Spleen (tissue), 11 donors: ENCODE measurements around the gene ENGASE. TPM values are rescaled to one million over a fixed set of nuclear protein-coding genes. Genes with fewer than 3 reads are reported as not detected.
A peak's percentile ranks its signal among the peaks of the same experiment; 100 is the strongest.

ENCODE experiments used
- DNase-seq: peaks from one replicate; pipeline ENCODE4 v3.0.0-alpha.2; 2020
- H3K27ac ChIP-seq, 8 donors: fragments of 200-600 bp; sonication (generic) in 7 of 8; 1 replicate in 4 of 8; 2 replicates in 4 of 8; pipeline versions ENCODE4 v1.5.0 to v1.8.0; 2016 to 2021; ENCODE audit warnings: inconsistent platforms in 4 of 8, mild to moderate bottlenecking in 4 of 8, moderate library complexity in 1 of 8
- H3K27me3 ChIP-seq, 7 donors: fragments of 200-600 bp; sonication (generic) in 6 of 7; replicated peaks in 1 of 7; 1 replicate in 4 of 7; 2 replicates in 3 of 7; pipeline versions ENCODE4 v1.5.0 to v1.8.0; 2016 to 2021; ENCODE audit warnings: inconsistent platforms in 3 of 7, mild to moderate bottlenecking in 1 of 7
- H3K36me3 ChIP-seq, 6 donors: fragments of 200-600 bp; sonication (generic) in 5 of 6; 1 replicate in 4 of 6; 2 replicates in 2 of 6; pipeline versions ENCODE4 v1.5.0 to v1.8.0; 2016 to 2021; ENCODE audit warnings: inconsistent platforms in 2 of 6
- H3K4me1 ChIP-seq, 6 donors: fragments of 200-600 bp; sonication (generic) in 5 of 6; 1 replicate in 3 of 6; 2 replicates in 3 of 6; pipeline versions ENCODE4 v1.5.0 to v1.8.0; 2016 to 2021; ENCODE audit warnings: inconsistent platforms in 3 of 6
- H3K4me3 ChIP-seq, 8 donors: fragments of 200-600 bp; sonication (generic) in 7 of 8; 1 replicate in 4 of 8; 2 replicates in 4 of 8; pipeline versions ENCODE4 v1.5.0 to v1.8.0; 2016 to 2021; ENCODE audit warnings: inconsistent platforms in 4 of 8, mild to moderate bottlenecking in 4 of 8, moderate library complexity in 2 of 8
- H3K9me3 ChIP-seq, 8 donors: fragments of 200-600 bp; sonication (generic) in 7 of 8; 1 replicate in 4 of 8; 2 replicates in 4 of 8; pipeline versions ENCODE4 v1.5.0 to v1.8.0; 2016 to 2021; ENCODE audit warnings: inconsistent platforms in 4 of 8
- CTCF ChIP-seq, 11 experiments: fragments of 200-600 bp in 7 of 11; fragments of 450-650 bp in 4 of 11; sonication (generic) in 4 of 11; IDR thresholded peaks in 8 of 11; conservative IDR thresholded peaks in 3 of 11; 1 replicate in 7 of 11; 2 replicates in 4 of 11; pipeline versions ENCODE4 v1.4.0 to v1.8.0; 2016 to 2021; ENCODE audit warnings: antibody characterized with exemption in 11 of 11, inconsistent platforms in 4 of 11, mild to moderate bottlenecking in 1 of 11
- POLR2A ChIP-seq, 3 donors: fragments of 450-650 bp; IDR thresholded peaks; one replicate each; pipeline ENCODE4 v1.5.1; 2017; ENCODE audit warnings: antibody characterized with exemption in 3 of 3, mild to moderate bottlenecking in 1 of 3
- POLR2AphosphoS5 ChIP-seq, 3 donors: sonication (generic); formaldehyde crosslinking; IDR thresholded peaks; one replicate each; pipeline ENCODE4 v1.5.1; 2017; ENCODE audit warnings: antibody characterized with exemption in 3 of 3
- WGBS, 5 donors: extraction: QIAGEN DNeasy Blood & Tissue Kit in 3 of 5; methylation state at CpG; one replicate each; pipeline versions ENCODE4 v1.1.5 to v1.1.7; 2013 to 2018; 5-methylcytosine and 5-hydroxymethylcytosine counted together
- intact Hi-C: fragments of 100-400 bp; cut with DNase I; formaldehyde crosslinking; loops from one replicate; pipeline ENCODE4 v1.15.0; 2023; ENCODE audit warnings: low total_unique reads
- polyA plus RNA-seq, 3 donors: library from polyadenylated mRNA; stranded (reverse); fragments of 200-250 nt; gene quantifications; one replicate each; pipeline ENCODE4 v1.2.1, GENCODE V29; 2013
- total RNA-seq, 7 donors: library from RNA; depleted of rRNA in 3 of 7; stranded (reverse); fragments of >200 nt in 3 of 7; fragmentation: NEBNext Ultra II Directional in 4 of 7; extraction: Animal tissue kit (Norgen Biotek cat#: 25700) in 4 of 7; gene quantifications; one replicate each; pipeline versions ENCODE4 v1.1.0 to v1.2.1, GENCODE V29; 2016 to 2021
- donor health status: healthy with polysubstance abuse.
- donor health status: DM: no; HTN: no; CAD: no; lungs with moderate emphysema.
- donor health status: DM: no; HTN: no; CAD: no.
- donor health status: Bipolar disorder and iron deficiency.
- donor health status: healthy.
- donor health status: DM: no; HTN: no; CAD: no.
- donor health status: DM: yes; HTN: yes; CAD: no.

ENGASE gene
- total and polyA plus RNA-seq, 10 donors, result 25.0 to 148 (median 93.2) TPM

- intact Hi-C loops, result no loop called here
- Histone ChIP-seq H3K9me3 (peaks cover 0 to 20% (median 13%) of the 10 kb centered on the region in 8 donors), H3K4me3 (no peak overlapping the region), H3K27ac (peak overlapping the region in 6 of 8 donors; percentile 23 to 71 (median 42)), H3K36me3 (peaks cover 0 to 9% (median 0%) of the 10 kb centered on the region in 6 donors), H3K4me1 (peaks cover 4 to 60% (median 20%) of the 10 kb centered on the region in 6 donors), H3K27me3 (peaks cover 0 to 24% (median 0%) of the 10 kb centered on the region in 7 donors)
- DNase-seq, result peak; percentile 31
- 69 to 83% (median 77%) methylated on average over 6 of the region's 6 CpGs for WGBS, 5 donors
- no peak for TF ChIP-seq POLR2A (IDR thresholded peaks at IDR 0.05)
- TF ChIP-seq CTCF (IDR thresholded peaks at IDR 0.05 in 8 of 11, conservative IDR thresholded peaks at IDR 0.05 in 3 of 11), result no peak
- no peak for TF ChIP-seq POLR2AphosphoS5 (IDR thresholded peaks at IDR 0.05)
These were observed 24.1 kb upstream of the ENGASE start for GRCh38 chr17:79050551-79050950.

- TF ChIP-seq CTCF (IDR thresholded peaks at IDR 0.05 in 8 of 11, conservative IDR thresholded peaks at IDR 0.05 in 3 of 11) (no peak), POLR2A (IDR thresholded peaks at IDR 0.05) (no peak), POLR2AphosphoS5 (IDR thresholded peaks at IDR 0.05) (no peak)
- intact Hi-C loops, result no loop called here
- H3K27ac ChIP-seq, result peak overlapping the region in 6 of 8 donors; percentile 23 to 71 (median 42)
- peaks cover 0 to 52% (median 13%) of the 10 kb centered on the region in 6 donors for H3K4me1 ChIP-seq
- peak; percentile 25 for DNase-seq
- H3K36me3 ChIP-seq, result peaks cover 0 to 9% (median 0%) of the 10 kb centered on the region in 6 donors
- peaks cover 0 to 20% (median 13%) of the 10 kb centered on the region in 8 donors for H3K9me3 ChIP-seq
- peaks cover 0 to 18% (median 0%) of the 10 kb centered on the region in 7 donors for H3K27me3 ChIP-seq
- whole genome bisulfite sequencing, 5 donors, result 71 to 78% (median 77%) methylated on average over 5 to 6 of the region's 6 CpGs
- no peak overlapping the region for H3K4me3 ChIP-seq
These were observed 23.3 kb upstream of the ENGASE start for GRCh38 chr17:79051306-79051705.

DNA sequence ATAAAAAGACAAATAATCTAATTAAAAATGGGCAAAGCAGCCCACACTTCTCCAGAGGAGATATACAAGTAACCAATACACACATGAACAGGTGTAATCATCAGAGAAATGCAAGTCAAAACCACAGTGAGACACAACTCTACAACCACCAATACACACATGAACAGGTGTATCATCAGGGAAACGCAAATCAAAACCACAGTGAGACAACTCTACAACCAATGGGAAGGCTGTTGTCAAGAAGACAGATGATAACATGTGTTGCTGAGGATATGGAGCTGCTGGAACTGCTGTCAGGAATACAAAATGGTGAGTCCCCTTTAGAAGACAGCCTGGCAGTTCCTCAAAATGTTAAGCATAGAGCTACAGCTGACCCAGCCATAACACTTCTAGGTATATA, 22.5 kb upstream of the ENGASE start:
- Histone ChIP-seq H3K4me3 (no peak overlapping the region), H3K4me1 (peaks cover 0 to 44% (median 9%) of the 10 kb centered on the region in 6 donors), H3K9me3 (peaks cover 0 to 20% (median 13%) of the 10 kb centered on the region in 8 donors), H3K27ac (peak overlapping the region in 7 of 8 donors; percentile 20 to 71 (median 60)), H3K27me3 (peaks cover 0 to 15% (median 0%) of the 10 kb centered on the region in 7 donors), H3K36me3 (peaks cover 0 to 9% (median 0%) of the 10 kb centered on the region in 6 donors)
- DNase-seq, result no peak
- 54 to 92% (median 65%) methylated on average over 1 of the region's 1 CpG for WGBS, 5 donors
- TF ChIP-seq POLR2AphosphoS5 (IDR thresholded peaks at IDR 0.05) (no peak), CTCF (IDR thresholded peaks at IDR 0.05 in 8 of 11, conservative IDR thresholded peaks at IDR 0.05 in 3 of 11) (no peak), POLR2A (IDR thresholded peaks at IDR 0.05) (no peak)
- intact Hi-C loops, result no loop called here

GRCh38 chr17:79053251-79053925, 21.2 kb upstream of the ENGASE start:
- no peak overlapping the region for H3K4me3 ChIP-seq
- intact Hi-C loops, result no loop called here
- H3K9me3 ChIP-seq, result peaks cover 0 to 20% (median 13%) of the 10 kb centered on the region in 8 donors
- H3K27me3 ChIP-seq, result peaks cover 0 to 15% (median 0%) of the 10 kb centered on the region in 7 donors
- WGBS, 5 donors, result 71 to 82% (median 77%) methylated on average over 2 of the region's 2 CpGs
- DNase-seq, result peak; percentile 70
- H3K36me3 ChIP-seq, result no peaks in the 10 kb centered on the region
- TF ChIP-seq CTCF (IDR thresholded peaks at IDR 0.05 in 8 of 11, conservative IDR thresholded peaks at IDR 0.05 in 3 of 11) (no peak), POLR2A (IDR thresholded peaks at IDR 0.05) (no peak), POLR2AphosphoS5 (IDR thresholded peaks at IDR 0.05) (peak in 1 of 3 donors; percentile 77)
- peak overlapping the region in 7 of 8 donors; percentile 6 to 54 (median 48) for H3K27ac ChIP-seq
- H3K4me1 ChIP-seq, result peaks cover 0 to 40% (median 5%) of the 10 kb centered on the region in 6 donors
